Activated naive CD8-positive, alpha-beta T cell treated with anti-CD3 and anti-CD28 coated beads, Interleukin-2, amount 50 U/mL, for 16 hours (primary cell): ENCODE results near the gene CREBL2.
"Not testable (repeated sequence)": the region's sequence is repeated elsewhere in the genome, so short reads cannot be mapped to it uniquely, and the experiment has no call there.

Experiments
- DNase-seq: peaks from one replicate; pipeline ENCODE4 v3.0.0-alpha.2; 2020; ENCODE audit warnings: low read depth, low spot score

CREBL2 gene, protein sequence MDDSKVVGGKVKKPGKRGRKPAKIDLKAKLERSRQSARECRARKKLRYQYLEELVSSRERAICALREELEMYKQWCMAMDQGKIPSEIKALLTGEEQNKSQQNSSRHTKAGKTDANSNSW

DNA sequence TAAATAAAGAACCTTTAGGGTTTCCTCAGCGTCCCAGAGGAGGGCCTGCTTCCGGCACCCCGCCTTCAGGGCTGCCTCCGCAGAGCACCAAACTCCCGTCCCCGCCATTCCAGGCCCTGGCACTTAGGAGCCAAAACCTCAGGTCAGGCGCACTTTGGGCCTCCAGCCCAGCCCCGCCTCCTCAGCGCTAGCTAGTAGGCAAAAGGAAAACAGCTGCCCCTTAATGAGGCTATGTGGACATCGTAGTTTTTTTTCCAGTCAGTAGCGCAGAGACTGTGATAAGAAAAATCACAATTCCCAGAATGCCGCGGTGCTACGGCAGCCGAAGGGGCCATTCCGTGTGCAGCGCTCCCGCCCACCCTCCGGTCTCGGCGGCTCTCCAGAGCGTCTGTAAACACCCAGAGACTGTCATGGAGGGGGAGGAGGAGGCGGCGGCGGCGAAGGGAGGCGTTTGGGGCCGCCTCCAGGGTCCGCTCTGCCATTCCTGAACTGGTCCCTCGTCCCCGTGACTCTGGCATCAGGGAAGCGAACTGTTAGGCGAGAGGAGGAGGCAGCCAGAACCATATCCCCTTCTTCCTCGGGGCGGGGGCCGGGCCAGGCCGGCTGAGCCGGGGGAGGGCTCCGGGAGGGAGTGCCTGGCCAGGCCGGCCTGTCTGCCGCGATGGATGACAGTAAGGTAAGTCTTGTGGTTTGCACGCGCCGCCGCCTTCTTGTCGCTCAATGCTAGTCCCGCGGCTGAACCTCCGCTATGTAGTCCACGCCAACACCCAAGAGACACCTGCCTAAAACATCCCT lies at the start of gene CREBL2:
CREBL2 (plus strand) TSS at position 365 of the 795 bp plus-strand sequence; CDS start at position 662, 297 bp downstream.
- DNase-seq: peak; percentile 67

DNA sequence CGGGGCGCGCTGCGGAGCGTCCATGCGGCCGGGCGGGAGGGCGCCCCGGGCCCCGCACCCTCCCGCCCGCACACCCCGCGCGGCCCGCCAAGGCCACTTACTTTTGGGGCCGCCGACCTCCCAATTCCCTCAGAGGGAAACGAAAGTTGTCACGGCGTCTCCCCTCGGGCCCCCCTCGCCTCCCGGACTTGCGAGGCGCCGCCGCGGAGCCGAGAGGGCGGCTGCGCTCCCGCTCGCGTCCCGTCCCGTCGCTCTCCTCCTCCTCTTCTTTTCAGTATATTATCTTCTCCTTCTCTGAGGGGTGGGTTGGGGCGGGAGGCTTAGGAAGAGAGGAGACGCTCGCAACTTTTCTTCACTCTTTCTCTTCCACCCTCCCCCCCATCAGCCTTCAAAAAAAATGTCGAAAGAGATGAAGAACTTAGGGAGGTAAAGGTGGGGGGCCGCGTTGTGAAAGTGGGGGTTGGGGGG lies 49.6 kb upstream of the CREBL2 start:
- peak; percentile 3 for DNase-seq

DNA sequence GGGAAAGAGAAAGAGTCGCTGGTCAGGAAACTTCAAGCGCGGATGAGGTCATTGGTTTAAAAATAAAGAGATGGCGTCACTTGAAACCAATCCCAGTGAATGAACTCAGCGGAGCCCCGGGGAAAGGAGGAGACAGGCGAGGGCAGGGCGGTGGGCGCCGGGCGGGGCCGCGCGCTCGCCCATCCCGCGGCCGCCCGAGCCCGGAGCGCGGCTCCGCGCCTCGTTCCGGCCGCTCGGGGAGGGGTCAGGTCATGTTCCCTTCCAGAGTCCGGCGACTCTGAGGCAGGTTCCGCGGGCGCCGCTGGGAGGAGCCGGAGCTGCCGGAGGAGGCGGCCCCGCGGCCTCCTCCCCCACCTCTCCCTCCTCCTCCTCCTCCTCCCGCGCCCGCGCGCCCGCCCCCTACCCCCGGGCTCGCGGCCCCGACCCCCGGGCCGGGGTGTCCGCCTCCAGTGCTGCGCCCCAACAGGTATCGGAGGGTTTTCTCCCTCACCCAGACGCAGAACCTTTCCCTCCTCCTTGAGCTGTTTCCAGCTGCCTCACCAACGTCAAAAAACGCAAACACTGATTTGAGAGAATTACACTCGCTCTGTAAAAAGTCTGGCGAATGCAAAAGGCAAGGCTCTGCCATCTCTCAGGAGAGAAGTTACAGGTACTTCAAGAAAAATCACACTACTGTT lies 49.0 kb upstream of the CREBL2 start, which contains the start of gene DUSP16:
DUSP16 (minus strand) TSS at position 279 of the 677 bp plus-strand sequence. CDS start 41,765 bp downstream, outside the sequence.
- DNase-seq: peak; percentile 31

DNA sequence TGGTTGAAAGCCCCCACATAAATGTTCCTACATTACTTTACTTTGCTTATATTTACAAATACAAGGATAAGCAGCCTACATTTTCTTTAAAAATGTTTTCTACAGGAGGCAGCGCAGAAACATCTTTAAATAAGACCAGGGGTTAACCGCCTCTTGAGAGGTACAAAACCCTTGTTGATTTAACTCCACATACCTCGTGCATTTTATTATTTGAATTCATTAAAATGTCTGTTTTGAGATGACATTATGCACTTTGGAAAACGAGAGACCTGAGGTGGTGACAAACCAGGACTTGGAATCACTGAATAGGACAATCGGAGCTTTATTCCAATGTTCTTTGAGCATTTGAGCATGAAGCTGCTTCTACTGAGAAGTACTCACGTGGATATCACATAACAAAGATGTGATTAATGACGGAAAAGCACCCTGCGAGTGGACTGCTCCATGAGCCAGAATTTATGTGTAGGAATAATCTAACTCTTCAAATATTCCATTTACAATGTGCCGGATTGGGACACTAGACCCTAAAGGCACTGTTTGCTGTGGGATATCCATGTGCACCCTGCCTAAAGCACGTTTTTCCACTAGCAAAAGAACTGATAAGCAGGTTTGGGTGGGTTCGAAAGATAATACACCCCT lies 48.3 kb upstream of the CREBL2 start:
- DNase-seq: no peak

DNA sequence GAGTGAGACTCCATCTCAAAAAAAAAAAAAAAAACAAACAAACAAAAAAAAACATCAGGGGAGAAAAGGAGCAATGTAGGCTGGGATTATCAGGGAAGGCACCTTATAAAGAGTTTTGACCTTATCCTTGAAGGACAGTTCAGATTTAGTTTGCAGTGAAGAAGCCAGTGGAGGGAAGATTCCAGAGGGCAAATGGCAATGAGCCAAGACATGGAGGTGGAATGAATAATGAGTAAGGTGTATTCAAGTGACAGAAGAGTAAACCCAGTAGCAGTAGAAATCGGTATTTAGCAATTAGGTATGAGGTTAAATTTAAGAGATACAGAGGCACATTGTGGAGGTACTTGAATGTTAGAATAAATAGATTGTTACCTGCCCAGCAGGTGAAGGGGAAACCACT lies 46.8 kb upstream of the CREBL2 start:
- DNase-seq: no peak

DNA sequence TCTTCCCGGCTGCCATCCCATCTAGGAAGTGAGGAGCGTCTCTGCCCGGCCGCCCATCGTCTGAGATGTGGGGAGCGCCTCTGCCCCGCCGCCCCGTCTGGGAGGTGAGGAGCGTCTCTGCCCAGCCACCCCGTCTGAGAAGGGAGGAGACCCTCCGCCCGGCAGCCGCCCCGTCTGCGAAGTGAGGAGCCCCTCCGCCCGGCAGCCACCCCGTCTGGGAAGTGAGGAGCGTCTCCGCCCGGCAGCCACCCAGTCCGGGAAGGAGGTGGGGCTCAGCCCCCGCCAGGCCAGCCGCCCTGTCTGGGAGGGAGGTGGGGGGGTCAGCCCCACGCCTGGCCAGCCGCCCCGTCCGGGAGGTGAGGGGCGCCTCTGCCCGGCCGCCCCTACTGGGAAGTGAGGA lies 45.7 kb upstream of the CREBL2 start:
- not testable (repeated sequence) for DNase-seq

DNA sequence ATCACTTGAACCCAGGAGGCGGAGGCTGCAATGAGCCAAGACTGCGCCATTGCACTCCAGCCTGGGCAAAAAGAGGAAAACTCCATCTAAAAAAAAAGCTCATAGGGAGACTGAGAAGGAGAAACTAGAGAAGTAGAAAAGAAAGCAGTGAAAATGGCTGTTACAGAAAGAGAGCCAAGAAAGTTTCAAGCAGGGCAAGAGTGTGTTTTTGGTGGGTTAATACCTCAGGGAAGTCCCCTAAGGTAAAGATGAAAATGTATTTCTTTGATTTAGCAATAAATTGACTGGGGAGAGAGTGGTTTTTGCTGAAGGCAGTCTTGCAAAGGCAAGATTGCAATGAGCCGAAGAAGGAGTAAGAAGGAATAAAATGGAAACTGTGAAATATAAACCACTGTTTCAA lies 39.0 kb upstream of the CREBL2 start:
- no peak for DNase-seq

DNA sequence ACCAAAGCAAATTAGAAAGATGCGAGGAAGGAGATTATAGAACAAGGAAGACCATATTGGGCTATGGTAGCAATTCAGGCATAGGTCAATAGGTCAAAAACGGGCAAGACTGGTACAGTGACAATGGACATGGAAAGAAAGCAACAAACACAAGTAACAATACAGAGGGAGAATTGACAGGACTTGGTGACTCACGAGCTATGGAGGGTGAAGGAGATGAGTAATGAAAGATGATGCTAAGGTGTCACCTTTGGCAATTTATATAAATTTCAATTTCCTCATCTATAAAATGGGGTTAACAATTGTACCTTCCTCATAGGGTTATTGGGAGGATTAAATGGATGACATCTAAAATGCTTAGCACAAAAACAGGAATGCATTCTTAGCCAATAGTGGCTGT lies 33.9 kb upstream of the CREBL2 start:
- DNase-seq: no peak

DNA sequence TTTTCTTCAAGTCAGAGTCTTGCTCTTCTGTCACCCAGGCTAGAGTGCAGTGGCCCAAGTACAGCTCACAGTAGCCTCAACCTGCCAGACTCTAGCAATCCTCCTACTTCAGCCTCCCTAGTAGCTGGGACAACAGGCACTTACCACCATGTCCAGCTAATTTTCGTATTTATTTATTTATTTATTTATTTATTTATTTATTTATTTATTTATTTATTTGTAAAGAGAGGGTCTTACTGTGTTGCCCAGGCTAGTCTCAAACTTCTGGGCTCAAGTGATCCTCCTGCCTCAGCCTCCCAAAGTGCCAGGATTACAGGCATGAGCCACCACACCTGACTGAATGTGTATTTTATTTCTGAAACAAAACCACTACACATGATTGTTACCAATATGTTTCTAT lies 31.0 kb upstream of the CREBL2 start:
- not testable (repeated sequence) for DNase-seq

DNA sequence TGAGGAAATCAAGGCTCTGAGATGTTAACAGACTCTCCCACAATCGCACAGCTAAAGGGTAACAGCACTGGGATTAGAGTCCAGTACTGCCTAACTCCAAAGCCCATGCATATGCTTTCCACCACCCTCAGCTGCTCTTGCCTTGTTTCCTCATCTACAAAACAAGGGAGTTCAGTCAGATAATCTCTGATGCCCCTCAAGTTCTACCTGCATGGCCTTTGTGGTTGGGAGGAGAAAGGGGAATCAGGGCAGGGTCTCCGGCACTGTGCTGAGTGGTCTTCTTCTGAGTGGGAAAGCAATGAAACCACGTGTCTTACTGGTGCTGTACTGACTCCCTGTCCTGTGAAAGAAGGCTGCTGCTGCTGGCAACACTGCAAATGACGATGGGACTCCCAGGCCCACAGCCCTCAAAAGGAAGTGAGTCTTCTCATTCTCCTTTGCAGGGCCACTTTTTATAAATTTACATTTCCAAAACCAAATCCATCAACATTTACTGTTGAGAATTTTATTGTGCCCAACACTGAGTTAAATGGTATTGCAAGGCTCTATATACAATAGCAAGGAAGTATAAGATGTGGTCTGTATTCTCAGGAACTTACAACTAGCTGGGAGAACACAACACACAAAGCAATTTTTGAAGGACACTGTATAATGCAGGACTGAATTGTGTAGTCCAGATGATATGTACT lies 29.3 kb upstream of the CREBL2 start:
- DNase-seq: no peak

DNA sequence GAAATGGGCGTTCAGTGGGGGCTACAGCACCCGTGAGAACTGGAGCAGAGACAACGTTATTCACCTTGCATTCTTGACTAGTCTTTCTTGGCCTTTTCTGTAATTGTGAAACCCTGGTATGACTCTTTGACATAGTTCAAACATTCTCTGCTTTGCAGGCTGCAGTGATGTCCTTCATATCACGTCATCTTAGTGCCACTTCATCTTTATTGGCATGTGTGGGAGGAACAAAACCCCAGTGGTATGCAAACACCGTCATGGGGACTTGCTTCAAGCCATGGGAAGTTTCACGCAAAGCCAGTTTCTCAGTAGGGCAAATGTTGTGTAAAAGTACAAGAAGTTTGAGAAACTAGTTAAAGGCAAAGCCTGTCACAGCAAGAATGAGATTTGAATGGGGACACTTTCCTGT lies 28.8 kb upstream of the CREBL2 start:
- no peak for DNase-seq

DNA sequence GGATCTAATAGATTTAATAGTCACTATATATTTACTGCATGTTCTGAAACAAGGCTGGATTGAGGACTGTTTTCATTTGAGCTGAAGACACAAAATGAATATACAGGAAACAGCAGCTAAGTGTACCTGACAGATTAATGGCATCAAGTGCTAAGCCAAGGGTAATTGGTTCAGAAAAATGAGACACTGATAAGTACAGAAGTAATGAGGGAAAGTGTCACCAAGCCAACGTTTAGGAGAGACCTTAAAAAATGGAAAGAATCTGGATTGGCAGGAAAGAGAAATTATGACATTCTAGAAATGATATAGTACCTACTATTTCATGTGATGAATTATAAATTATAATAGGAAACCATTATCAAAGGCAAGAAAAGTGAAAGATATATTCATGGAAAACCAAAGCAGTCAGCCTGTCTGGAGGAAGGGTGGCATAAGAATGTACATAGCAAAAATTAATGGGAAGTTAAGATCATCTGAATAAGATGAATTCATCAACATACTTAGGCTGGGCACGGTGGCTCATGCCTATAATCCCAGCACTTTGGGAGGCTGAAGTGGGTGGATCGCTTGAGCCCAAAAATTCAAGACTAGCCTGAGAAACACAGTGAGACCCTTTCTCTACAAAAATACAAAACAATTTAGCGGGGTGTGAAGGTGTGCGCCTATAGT lies 28.0 kb upstream of the CREBL2 start:
- no peak for DNase-seq

DNA sequence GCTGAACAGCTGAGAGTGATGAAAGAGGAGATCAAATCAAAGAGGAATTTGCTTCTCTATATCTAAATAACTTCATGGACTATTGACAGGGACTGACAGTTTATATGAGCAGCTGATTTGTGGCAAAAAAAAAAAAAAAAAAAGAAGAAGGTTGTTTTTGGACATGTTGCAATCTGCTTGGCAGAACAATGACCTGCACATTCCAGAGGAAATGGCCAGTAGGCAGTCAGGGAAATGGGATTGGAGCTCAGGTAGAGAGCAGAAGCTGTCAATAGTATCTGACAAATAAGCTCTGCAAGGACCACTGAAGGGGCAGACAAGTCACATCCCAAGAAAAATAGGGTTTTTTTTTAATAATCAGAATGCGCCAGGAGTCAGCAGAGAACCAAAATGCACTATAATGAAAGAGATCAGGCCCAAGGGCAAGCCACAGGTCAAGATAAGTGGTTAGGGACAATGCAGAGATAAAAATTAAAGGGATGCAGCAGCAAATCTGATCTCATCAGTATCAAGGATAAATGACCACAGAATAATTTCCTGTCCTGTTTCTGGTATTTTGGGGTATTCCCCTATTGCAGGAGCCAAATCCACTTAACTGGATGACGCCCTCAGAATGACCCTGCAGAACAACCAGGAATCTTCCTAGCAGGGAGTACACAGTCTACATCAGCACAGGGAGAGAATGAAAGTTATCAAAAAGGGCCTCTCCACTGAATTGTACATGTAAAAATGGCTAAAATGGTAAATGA lies 26.4 kb upstream of the CREBL2 start:
- DNase-seq: no peak

DNA sequence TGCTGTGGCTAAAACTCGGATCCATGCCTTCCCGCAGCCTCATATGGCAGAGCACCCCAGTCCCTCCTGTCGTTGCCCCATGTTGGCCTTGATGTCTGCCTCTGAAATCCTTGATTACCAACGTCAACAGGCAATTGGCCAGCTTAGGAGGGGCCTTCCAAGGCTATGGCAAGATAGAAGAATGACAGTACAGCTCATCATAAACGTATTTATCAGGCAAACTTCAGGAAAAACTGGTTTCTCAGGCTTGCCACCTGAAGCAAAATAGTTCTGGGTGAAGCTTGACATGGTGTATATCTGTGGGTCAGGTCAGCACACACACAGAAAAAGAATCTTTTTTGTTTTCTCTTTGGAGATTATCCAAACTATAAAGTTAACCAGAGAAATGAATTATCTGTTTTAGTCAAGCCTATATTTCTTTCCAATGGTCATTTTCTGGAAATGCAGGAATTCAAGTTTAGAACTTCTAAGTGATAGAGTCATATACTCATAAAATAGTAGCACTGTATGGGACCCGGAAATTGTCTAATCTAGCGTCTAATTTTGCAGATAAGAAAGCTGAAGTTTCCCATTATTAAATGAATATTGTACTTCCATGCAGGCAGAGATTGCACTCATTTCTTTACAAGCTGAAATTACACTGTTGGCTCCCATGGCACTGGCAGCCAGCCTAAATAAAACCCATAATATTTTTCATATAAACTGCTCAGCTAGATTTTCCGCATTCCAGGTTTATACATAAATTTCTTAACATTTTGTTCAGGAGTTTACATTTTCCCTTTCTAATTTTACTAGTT lies 24.6 kb upstream of the CREBL2 start:
- DNase-seq: no peak

DNA sequence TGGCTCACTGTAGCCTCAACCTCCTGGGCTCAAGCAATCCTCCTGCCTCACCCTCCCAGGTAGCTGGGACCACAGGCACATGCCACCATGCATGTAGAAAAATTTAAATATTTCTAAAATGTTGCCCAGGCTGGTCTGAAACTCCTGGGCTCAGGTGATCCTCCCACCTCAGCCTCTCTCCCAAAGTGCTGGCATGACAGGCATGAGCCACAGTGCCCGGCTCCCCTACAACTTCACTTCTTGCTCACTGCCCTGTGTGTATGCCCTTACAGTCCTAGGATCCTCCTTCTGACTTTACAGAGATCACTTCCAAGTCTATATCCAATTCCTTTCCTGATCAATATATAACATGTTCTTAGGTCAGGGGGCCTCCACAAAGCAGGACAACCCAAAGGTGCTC lies 23.8 kb upstream of the CREBL2 start:
- DNase-seq: no peak

DNA sequence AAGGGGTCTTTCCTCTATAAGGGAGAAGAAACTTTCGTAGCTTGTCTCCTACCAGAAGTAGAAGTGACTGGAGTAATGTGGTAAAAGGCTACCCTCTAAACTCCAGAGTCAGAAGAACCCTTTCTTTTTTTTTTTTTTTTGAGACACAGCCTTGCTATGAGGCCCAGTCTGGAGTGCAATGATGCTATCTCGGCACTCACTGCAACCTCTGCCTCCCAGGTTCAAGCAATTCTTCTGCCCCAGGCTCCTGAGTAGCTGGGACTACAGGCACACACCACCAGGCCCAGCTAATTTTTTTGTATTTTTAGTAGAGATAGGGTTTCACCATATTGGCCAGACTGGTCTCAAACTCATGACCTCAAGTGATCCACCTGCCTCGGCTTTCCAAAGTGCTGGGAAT lies 23.2 kb upstream of the CREBL2 start:
- not testable (repeated sequence) for DNase-seq

DNA sequence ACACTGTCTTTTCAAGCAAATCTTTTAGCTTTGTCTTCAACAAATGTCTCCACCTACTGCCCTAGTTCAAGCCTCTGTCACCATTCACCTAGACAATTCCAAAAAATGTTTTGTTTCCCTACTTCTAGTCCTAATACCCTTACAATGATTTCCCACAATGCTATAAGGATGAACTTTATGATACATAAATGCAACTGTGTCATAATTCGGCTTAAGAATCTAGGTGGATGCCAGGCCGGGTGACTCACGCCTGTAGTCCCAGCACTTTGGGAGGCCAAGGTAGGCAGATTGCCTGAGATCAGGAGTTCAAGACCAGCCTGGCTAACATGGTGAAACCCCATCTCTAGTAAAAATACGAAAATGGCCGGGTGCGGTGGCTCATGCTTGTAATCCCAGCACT lies 20.7 kb upstream of the CREBL2 start:
- DNase-seq: no peak

DNA sequence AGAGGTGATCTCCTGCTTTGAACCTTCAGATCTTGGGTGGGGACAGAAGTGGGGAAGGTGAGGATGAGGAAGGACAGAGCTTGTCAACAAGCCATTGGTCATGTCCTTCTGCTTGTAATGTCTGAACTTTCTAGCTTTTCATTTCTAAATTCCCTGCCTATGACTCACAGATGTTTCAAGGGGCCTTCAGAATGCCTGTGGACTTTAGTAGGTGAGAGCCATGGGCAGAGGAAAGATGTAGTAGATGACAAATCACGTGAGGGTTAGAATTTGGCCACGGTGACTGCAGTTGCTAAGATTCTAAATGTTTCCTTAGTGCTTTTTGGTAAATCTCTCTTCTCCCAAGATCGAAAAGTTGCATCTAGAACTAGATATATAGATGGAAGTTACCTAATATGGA lies 18.7 kb upstream of the CREBL2 start:
- no peak for DNase-seq

DNA sequence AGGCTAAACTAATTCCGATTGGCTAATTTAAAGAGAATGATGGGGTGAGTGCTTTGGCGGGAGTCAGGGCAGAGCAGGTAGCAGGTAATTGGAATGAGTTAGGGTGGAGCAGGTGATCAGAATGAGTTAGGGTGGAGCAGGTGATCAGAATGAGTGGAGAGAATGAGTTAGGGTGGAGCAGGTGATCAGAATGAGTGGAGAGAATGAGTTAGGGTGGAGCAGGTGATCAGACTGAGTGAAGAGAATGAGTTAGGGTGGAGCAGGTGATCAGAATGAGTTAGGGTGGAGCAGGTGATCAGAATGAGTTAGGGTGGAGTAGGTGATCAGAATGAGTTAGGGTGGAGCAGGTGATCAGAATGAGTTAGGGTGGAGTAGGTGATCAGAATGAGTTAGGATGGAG lies 15.7 kb upstream of the CREBL2 start:
- not testable (repeated sequence) for DNase-seq
